Measurements from ENCODE around the gene GRK4.

GRCh38 chr4:3022112-3022511 lies 58.7 kb downstream of the GRK4 start:
- TF ChIP-seq, protein P1, sequence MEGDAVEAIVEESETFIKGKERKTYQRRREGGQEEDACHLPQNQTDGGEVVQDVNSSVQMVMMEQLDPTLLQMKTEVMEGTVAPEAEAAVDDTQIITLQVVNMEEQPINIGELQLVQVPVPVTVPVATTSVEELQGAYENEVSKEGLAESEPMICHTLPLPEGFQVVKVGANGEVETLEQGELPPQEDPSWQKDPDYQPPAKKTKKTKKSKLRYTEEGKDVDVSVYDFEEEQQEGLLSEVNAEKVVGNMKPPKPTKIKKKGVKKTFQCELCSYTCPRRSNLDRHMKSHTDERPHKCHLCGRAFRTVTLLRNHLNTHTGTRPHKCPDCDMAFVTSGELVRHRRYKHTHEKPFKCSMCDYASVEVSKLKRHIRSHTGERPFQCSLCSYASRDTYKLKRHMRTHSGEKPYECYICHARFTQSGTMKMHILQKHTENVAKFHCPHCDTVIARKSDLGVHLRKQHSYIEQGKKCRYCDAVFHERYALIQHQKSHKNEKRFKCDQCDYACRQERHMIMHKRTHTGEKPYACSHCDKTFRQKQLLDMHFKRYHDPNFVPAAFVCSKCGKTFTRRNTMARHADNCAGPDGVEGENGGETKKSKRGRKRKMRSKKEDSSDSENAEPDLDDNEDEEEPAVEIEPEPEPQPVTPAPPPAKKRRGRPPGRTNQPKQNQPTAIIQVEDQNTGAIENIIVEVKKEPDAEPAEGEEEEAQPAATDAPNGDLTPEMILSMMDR (IDR thresholded peaks at IDR 0.05), result no peak
- TF ChIP-seq POLR2A (IDR thresholded peaks at IDR 0.05), result no peak
